Measurements from ENCODE around the gene RAPGEF5.

DNA sequence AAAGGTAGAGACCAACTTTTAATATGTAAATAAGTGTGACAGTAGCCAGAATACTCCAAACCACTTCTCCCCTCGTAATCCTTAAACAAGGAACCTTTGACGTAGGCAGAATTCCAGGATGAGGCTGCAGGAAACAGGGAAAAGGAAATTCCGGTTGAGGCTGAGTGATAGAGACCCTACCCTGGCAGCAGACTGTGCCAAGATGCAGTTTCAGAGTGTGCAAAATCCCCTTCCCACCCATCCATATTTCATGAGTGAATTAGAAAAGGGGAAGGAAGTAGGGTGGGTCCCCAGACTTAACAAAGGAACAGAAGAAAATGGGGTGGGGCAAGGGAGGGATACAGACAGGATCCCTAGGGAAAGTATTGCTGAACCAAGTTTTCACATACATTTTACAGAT is 143.0 kb downstream of the RAPGEF5 start:
- TF ChIP-seq ELF1 (IDR thresholded peaks at IDR 0.05) (no peak), YY1 (IDR thresholded peaks at IDR 0.05; ENCODE audit: low read depth) (no peak), FOXJ3 (CRISPR knock-in tag; IDR thresholded peaks at IDR 0.05) (no peak), SIN3A (IDR thresholded peaks at IDR 0.05; ENCODE audit: borderline replicate concordance, low read depth, low read length) (no peak), POLR2AphosphoS5 (IDR thresholded peaks at IDR 0.05; ENCODE audit: low read depth, low read length) (no peak), EZH2phosphoT487 (IDR thresholded peaks at IDR 0.05; ENCODE audit: borderline replicate concordance, low read depth) (no peak), RAD21 (IDR thresholded peaks at IDR 0.05; ENCODE audit: low read length) (no peak), GABPA (IDR thresholded peaks at IDR 0.05; ENCODE audit: low read depth) (no peak), EP300 (IDR thresholded peaks at IDR 0.05; ENCODE audit: borderline replicate concordance in 1 of 2, low read depth in 1 of 2, low read length in 1 of 2) (no peak), MXI1 (IDR thresholded peaks at IDR 0.05; ENCODE audit: low read depth, low read length) (no peak)
- TF ChIP-seq, protein P1, sequence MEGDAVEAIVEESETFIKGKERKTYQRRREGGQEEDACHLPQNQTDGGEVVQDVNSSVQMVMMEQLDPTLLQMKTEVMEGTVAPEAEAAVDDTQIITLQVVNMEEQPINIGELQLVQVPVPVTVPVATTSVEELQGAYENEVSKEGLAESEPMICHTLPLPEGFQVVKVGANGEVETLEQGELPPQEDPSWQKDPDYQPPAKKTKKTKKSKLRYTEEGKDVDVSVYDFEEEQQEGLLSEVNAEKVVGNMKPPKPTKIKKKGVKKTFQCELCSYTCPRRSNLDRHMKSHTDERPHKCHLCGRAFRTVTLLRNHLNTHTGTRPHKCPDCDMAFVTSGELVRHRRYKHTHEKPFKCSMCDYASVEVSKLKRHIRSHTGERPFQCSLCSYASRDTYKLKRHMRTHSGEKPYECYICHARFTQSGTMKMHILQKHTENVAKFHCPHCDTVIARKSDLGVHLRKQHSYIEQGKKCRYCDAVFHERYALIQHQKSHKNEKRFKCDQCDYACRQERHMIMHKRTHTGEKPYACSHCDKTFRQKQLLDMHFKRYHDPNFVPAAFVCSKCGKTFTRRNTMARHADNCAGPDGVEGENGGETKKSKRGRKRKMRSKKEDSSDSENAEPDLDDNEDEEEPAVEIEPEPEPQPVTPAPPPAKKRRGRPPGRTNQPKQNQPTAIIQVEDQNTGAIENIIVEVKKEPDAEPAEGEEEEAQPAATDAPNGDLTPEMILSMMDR (IDR thresholded peaks at IDR 0.05): no peak
- TF ChIP-seq, protein P2, sequence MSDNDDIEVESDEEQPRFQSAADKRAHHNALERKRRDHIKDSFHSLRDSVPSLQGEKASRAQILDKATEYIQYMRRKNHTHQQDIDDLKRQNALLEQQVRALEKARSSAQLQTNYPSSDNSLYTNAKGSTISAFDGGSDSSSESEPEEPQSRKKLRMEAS (IDR thresholded peaks at IDR 0.05; ENCODE audit: low read depth): no peak
- TF ChIP-seq, protein P3, sequence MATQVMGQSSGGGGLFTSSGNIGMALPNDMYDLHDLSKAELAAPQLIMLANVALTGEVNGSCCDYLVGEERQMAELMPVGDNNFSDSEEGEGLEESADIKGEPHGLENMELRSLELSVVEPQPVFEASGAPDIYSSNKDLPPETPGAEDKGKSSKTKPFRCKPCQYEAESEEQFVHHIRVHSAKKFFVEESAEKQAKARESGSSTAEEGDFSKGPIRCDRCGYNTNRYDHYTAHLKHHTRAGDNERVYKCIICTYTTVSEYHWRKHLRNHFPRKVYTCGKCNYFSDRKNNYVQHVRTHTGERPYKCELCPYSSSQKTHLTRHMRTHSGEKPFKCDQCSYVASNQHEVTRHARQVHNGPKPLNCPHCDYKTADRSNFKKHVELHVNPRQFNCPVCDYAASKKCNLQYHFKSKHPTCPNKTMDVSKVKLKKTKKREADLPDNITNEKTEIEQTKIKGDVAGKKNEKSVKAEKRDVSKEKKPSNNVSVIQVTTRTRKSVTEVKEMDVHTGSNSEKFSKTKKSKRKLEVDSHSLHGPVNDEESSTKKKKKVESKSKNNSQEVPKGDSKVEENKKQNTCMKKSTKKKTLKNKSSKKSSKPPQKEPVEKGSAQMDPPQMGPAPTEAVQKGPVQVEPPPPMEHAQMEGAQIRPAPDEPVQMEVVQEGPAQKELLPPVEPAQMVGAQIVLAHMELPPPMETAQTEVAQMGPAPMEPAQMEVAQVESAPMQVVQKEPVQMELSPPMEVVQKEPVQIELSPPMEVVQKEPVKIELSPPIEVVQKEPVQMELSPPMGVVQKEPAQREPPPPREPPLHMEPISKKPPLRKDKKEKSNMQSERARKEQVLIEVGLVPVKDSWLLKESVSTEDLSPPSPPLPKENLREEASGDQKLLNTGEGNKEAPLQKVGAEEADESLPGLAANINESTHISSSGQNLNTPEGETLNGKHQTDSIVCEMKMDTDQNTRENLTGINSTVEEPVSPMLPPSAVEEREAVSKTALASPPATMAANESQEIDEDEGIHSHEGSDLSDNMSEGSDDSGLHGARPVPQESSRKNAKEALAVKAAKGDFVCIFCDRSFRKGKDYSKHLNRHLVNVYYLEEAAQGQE (IDR thresholded peaks at IDR 0.05; ENCODE audit: low read depth, low read length): no peak
